Caki2 (cell line): Measurements from ENCODE around the gene SMARCA4. TPM values are rescaled to one million over a fixed set of nuclear protein-coding genes. Genes with fewer than 3 reads are reported as not detected.
"Not testable (repeated sequence)": the region's sequence is repeated elsewhere in the genome, so short reads cannot be mapped to it uniquely, and the experiment has no call there.

Experiments
- DNase-seq: peaks from one replicate; pipeline ENCODE4 v3.0.0-alpha.2; 2015; ENCODE audit warnings: low read depth
- in situ Hi-C: cut with HindIII; loops from 2 replicates; pipeline ENCODE4 v1.10.0; 2016; ENCODE audit warnings: low sequenced_read_pairs, low pct_unique_long_range_greater_than_20kb, mixed read lengths
- total RNA-seq: library from RNA; depleted of rRNA; stranded (reverse); fragments of >200 nt; shearing (Covaris generic); gene quantifications from 2 replicates; pipeline ENCODE4 v1.2.3, GENCODE V29; 2014; ENCODE audit warnings: low replicate concordance

SMARCA4 gene
- total RNA-seq, 1 experiment from 2014 or later: 76.1 TPM

DNA sequence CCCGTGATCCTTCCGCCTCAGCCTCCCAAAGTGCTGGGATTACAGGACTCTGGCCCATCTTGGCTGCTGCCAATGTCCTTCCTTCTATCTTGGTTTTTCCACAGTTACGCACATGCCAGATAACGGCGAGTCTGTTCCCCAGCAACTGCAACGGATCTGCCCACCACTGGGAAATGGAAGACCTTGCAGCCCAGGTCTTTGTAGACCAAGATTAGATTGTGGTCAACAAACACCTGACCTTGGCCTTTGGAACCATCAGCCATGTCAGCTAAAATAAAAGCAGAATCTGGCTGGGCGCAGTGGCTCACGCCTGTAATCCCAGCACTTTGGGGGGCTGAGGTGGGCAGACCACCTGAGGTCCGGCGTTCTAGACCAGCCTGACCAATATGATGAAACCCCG is 118.1 kb downstream of the SMARCA4 start:
- DNase-seq: no peak
- in situ Hi-C loops: no loop called here

GRCh38 chr19:11079999-11080398 is 119.2 kb downstream of the SMARCA4 start:
- in situ Hi-C loops: no loop called here
- no peak for DNase-seq

- in situ Hi-C loops: no loop called here
- no peak for DNase-seq
Observed at GRCh38 chr19:11087870-11088505, 127.2 kb downstream of the SMARCA4 start.

GRCh38 chr19:11088506-11089253 is 127.8 kb downstream of the SMARCA4 start:
- in situ Hi-C loops: no loop called here

GRCh38 chr19:11089254-11090013 is 128.6 kb downstream of the SMARCA4 start, which contains the start of gene LDLR:
LDLR (plus strand) TSS chr19:11089463; CDS start chr19:11089549, 86 bp downstream.
- in situ Hi-C loops: no loop called here

More at GRCh38 chr19:11088506-11089253, 127.8 kb downstream of the SMARCA4 start:
- no peak for DNase-seq

GRCh38 chr19:11090014-11090263 is 129.1 kb downstream of the SMARCA4 start:
- in situ Hi-C loops: not testable (repeated sequence)
- DNase-seq: peak; percentile 76

More at GRCh38 chr19:11089254-11090013, 128.6 kb downstream of the SMARCA4 start, which contains the start of gene LDLR:
- DNase-seq: peak; percentile 95

GRCh38 chr19:11090264-11090996 is 129.6 kb downstream of the SMARCA4 start:
- in situ Hi-C loops: no loop called here

DNA sequence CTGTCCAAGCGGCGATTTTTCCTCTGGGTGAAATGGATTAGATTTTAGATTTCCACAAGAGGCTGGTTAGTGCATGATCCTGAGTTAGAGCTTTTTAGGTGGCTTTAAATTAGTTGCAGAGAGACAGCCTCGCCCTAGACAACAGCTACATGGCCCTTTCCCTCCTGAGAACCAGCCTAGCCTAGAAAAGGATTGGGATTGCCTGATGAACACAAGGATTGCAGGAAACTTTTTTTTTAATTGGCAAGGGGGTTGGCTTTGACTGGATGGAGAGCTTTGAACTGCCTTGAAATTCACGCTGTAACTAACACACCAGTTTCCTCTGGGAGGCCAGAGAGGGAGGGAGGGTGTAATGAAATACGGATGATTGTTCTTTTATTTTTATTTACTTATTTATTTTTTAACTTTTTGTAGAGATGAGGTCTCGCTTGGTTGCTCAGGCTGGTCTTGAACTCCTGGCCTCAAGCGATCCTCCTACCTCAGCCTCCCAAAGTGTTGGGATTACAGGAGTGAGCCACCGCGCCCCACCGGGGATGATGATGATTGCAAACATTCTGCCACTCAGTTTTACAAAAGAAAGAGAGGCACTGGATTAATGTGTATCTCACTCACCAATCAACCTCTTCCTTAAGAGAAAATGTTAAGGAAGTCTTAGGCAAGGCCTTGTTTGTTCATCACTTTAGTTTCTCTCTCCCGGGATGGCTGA is 130.3 kb downstream of the SMARCA4 start:
- in situ Hi-C loops: no loop called here
- no peak for DNase-seq

More at GRCh38 chr19:11090264-11090996, 129.6 kb downstream of the SMARCA4 start:
- DNase-seq: peak; percentile 88

DNA sequence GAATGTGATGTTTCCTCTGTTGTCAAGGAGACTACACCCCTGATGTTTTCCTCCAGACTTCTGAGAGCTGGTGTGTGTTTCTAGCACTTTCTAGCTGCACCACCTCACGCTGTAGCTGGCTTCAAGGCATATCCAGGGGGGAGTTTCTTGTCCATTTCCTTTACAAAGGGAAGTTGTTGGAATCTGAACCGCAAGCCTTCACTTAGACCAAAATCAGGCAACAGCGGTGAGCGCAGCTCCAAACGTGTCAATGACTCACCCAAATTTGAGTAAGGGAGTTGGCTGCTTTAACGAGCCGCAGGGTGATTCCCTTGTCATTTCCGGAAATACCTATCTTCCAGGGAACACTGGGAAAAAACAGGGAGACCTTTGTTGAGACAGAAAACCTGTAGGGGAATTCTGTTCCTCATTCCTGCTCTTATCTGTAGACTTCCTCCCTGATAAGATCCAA is 130.9 kb downstream of the SMARCA4 start:
- in situ Hi-C loops: no loop called here
- peak; percentile 88 for DNase-seq

DNA sequence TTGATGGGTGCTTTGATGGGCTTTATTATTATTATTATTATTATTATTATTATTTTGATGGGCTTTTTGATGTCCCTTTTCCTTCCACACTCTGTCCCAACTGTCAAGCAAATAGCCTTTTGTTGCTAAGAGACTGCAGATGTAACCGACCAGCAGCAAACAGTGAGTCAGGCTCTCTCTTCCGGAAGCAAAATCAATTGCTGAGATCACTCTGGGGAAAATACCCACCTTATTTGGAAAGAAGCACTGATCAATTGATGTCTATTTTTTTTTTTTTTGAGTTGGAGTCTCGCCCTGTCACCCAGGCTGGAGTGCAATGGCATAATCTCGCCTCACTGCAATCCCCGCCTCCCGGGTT is 131.3 kb downstream of the SMARCA4 start:
- peak; percentile 68 for DNase-seq
- in situ Hi-C loops: no loop called here

- in situ Hi-C loops: no loop called here
- no peak for DNase-seq
Observed at GRCh38 chr19:11093689-11094238, 132.9 kb downstream of the SMARCA4 start.

DNA sequence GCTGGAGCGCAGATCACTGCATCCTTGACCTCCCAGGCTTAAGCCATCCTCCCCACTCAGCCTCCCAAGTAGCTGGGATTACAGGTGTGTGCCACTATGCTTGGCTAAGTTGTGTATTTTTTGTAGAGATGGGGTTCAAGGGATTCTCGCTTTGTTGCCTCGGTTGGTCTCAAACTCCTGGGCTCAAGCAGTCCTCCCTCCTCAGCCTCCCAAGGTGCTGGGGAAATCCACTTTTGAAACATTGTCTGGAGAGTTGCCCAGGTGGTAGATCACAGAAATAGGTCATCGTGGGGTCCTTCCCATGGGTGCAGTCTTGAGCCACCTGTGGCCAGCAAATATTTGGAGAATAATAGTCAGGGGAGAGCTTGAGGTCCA is 133.7 kb downstream of the SMARCA4 start:
- in situ Hi-C loops: no loop called here
- no peak for DNase-seq

- in situ Hi-C loops: no loop called here
- DNase-seq: peak; percentile 64
Observed at GRCh38 chr19:11096210-11096841, 135.5 kb downstream of the SMARCA4 start.

- DNase-seq, in situ Hi-C loops: not testable (repeated sequence)
Observed at GRCh38 chr19:11097367-11097766, 136.5 kb downstream of the SMARCA4 start.

GRCh38 chr19:11098327-11098726 is 137.5 kb downstream of the SMARCA4 start:
- DNase-seq: no peak
- in situ Hi-C loops: no loop called here

GRCh38 chr19:11098861-11099260 is 138.0 kb downstream of the SMARCA4 start:
- DNase-seq: no peak
- in situ Hi-C loops: no loop called here

DNA sequence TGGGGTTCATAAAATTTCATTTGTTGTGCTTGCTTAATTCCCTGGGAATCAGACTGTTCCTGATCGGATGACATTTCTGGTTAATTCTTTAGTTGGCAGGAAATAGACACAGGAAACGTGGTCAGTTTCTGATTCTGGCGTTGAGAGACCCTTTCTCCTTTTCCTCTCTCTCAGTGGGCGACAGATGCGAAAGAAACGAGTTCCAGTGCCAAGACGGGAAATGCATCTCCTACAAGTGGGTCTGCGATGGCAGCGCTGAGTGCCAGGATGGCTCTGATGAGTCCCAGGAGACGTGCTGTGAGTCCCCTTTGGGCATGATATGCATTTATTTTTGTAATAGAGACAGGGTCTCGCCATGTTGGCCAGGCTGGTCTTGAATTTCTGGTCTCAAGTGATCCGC is 139.2 kb downstream of the SMARCA4 start:
- in situ Hi-C loops: no loop called here
- DNase-seq: no peak
